ENCODE results near the gene CHAT.
A peak's percentile ranks its signal among the peaks of the same experiment; 100 is the strongest.

Gene CHAT

GRCh38 chr10:49597426-49598163 is 16.2 kb upstream of the CHAT start:
- DNase-seq, result no peak

- no peak for DNase-seq
These were observed 15.5 kb upstream of the CHAT start for GRCh38 chr10:49598164-49598856.

- DNase-seq, result no peak
These were observed 14.9 kb upstream of the CHAT start for GRCh38 chr10:49598986-49599385.

GRCh38 chr10:49599546-49599945 is 14.3 kb upstream of the CHAT start:
- no peak for DNase-seq

- no peak for DNase-seq
These were observed 13.8 kb upstream of the CHAT start for GRCh38 chr10:49600046-49600445.

GRCh38 chr10:49600781-49601400 is 12.9 kb upstream of the CHAT start:
- DNase-seq, result no peak

- DNase-seq, result no peak
These were observed 12.0 kb upstream of the CHAT start for GRCh38 chr10:49601857-49602256.

- DNase-seq, result no peak
These were observed 11.3 kb upstream of the CHAT start for GRCh38 chr10:49602380-49603023.

- no peak for DNase-seq
These were observed 8.5 kb upstream of the CHAT start for GRCh38 chr10:49605216-49605938.

- DNase-seq, result no peak
These were observed 7.8 kb upstream of the CHAT start for GRCh38 chr10:49605939-49606509.

- DNase-seq, result no peak
These were observed 6.8 kb upstream of the CHAT start for GRCh38 chr10:49606981-49607535.

- peak; percentile 27 for DNase-seq
These were observed 5.5 kb upstream of the CHAT start for GRCh38 chr10:49608166-49609005.

- DNase-seq, result peak; percentile 60
These were observed 4.9 kb upstream of the CHAT start for GRCh38 chr10:49609006-49609282.

GRCh38 chr10:49609283-49610113 is 4.3 kb upstream of the CHAT start:
- peak; percentile 60 for DNase-seq

- peak; percentile 63 for DNase-seq
These were observed 3.8 kb upstream of the CHAT start, which contains the start of gene SLC18A3 for GRCh38 chr10:49610114-49610457. SLC18A3 (plus strand) TSS chr10:49610310; CDS start chr10:49610741, 431 bp downstream.

- no peak for DNase-seq
These were observed 3.2 kb upstream of the CHAT start for GRCh38 chr10:49610458-49611165.

- DNase-seq, result no peak
These were observed 2.5 kb upstream of the CHAT start for GRCh38 chr10:49611166-49611815.

- no peak for DNase-seq
These were observed 1.9 kb upstream of the CHAT start for GRCh38 chr10:49611816-49612512.
